Esophagus mucosa (tissue), 1 donor: ENCODE measurements around the gene INSYN2B. TPM values are rescaled to one million over a fixed set of nuclear protein-coding genes. Genes with fewer than 3 reads are reported as not detected.
"Not testable (repeated sequence)": the region's sequence is repeated elsewhere in the genome, so short reads cannot be mapped to it uniquely, and the experiment has no call there.

ENCODE experiments used
- ATAC-seq: fragments of 200-7000 bp; cut with Tn5 transposase; one replicate; pipeline ENCODE4 v1.9.1; 2020
- total RNA-seq: library from RNA; stranded (reverse); gene quantifications from one replicate; pipeline ENCODE4 v1.2.4, GENCODE V29; 2023
- donor health status: DM: yes; HTN: yes; CAD: no.

The INSYN2B gene
- total RNA-seq, 1 donor from 2014 or later = not detected

DNA sequence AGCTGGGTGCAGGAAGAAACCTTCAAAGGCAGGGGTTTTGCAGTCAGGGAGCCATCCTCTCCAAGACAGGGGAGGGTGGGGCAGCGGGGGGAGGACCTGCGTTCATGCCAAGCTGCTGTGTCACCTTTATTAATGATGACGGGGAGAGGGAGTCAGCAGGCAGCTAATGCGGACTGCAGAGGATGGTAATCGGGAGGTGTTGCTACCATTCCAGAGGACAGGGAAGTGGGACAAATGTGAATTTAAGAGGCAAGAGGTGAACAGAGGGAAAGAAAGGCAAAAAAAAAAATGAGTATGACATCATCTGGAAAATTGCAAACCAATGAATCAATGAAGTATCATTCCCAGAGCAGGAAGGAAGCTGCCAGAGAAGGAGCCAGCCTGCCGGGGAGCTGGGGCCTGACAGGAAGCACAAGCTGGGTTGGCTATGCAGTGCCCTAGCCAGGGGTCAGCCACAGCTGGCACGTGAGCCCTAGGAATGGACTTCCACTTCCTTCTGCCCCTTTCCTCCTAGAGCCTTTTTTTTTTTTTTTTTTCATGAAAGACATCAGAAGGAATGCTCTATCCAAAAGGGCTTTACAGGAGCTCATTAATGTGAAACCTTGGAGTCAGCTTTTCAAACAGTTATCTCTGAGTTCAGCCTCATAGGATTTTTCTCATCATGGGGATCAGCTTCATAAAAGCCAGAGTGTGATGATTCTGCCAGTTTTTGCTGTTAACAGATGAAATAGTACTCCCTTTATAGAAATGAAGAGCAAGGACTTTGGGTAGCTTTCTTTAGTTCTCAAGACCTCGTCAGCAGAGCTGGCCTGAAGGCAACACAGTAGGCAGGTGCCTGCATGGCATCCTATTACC, 9.2 kb downstream of the INSYN2B start:
- peak; percentile 43 for ATAC-seq

GRCh38 chr5:169970339-169970738, 10.0 kb downstream of the INSYN2B start:
- no peak for ATAC-seq

DNA sequence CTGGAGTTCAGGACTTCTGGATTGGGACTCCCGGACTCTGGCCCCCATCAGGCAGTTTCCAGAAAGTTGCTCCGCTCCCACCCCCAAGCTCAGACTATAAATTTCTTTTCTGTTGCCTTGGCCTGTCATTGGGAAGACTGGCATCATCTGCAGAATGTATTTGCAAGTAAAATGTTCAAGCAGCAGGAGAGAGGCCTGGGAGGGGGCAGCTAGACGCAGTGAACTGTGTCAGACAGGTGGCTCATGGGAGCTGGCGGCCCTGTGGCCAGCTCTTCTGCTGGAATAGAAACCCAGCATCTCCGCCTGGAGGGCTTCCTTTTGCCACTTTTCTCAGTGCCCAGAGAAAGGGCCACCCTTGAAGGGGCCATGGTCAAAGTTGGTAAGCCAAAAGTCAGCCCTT, 16.0 kb downstream of the INSYN2B start:
- ATAC-seq = no peak

DNA sequence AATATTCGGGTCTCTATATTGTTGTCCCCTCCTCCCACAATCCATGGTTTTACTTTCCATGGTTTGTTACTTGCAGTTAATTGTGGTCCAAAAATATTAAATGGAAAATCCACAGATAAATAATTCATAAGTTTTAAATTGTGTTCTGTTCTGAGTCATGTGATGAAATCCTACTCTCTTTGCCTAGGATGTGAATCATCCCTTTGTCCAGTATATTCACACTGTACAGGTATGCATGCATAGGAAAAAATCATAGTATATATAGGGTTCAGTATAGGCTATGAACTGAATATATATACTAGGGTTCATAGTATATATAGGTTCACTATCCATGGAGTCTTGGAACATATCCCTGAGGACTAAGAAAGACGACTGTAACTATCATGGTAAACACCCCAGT, 19.6 kb downstream of the INSYN2B start:
- ATAC-seq = no peak

- ATAC-seq = no peak
Measured at GRCh38 chr5:169958278-169958677, 22.0 kb downstream of the INSYN2B start.

DNA sequence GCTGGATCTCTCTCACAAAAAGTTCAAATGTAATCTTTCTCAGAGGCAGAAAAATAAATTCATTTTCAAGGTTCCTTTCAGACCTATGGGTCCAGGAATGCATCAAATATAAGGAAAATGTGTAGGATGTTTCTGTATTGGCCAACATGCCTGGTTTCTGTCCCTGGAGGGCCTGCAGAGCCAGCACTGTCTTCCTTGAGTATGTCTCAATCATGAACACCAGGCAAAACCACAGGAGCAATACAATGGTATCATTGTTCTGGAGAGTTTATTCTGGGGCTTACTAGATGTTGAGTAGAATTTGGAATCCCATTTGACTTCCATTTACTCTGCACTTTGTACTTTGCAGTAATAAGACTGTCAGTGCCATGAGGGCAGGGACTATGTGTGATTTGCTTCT, 23.5 kb downstream of the INSYN2B start:
- ATAC-seq = no peak

- no peak for ATAC-seq
Measured at GRCh38 chr5:169956126-169956525, 24.2 kb downstream of the INSYN2B start.

- no peak for ATAC-seq
Measured at GRCh38 chr5:169954786-169955185, 25.5 kb downstream of the INSYN2B start.

- ATAC-seq = not testable (repeated sequence)
Measured at GRCh38 chr5:169953196-169953595, 27.1 kb downstream of the INSYN2B start.

DNA sequence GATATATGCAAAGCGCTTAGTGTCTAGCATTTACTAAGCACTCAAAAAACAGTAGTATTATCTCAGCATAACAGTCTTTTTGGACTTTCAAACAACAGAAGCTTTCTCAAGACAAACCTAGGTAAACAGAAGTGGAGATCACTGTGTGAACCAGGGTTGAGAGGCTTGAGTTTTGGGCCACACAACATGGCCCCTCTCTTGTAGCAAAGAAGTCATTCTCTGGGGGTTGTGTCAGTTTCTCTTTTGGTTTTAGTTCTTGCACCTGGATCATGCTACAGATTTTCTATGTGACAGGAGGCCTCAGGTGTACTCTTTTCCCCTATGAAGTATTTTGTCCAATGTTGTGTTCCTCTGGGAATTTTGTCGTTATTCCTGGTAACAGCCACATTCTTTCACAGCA, 30.0 kb downstream of the INSYN2B start:
- ATAC-seq = no peak

DNA sequence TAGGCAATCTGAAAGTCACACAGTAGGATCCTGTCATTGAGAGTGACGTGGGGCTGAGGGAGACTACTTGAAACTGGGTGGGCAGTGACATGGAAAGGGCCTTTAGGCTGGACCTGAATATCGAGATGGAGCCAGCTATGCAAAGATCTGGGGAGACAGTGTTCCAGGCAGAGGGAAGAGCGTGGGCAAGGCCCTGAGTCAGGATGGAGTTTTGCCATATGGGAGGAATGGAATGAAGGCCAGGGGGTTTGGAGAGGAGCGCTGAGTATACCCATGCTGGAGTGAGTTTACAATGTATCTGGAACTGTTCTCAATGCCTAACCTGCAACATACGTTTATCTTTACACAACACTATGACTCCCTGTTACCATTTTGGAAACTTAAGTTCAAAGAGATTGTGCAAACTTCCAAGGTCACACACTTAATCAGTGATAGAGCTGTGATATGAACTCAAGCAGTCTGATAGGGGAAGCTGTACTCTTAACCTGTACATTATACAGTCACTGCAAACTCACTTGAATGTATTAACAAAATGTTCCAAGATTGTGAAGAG, 33.5 kb downstream of the INSYN2B start:
- no peak for ATAC-seq

- peak; percentile 31 for ATAC-seq
Measured at GRCh38 chr5:169945831-169946261, 34.4 kb downstream of the INSYN2B start.

DNA sequence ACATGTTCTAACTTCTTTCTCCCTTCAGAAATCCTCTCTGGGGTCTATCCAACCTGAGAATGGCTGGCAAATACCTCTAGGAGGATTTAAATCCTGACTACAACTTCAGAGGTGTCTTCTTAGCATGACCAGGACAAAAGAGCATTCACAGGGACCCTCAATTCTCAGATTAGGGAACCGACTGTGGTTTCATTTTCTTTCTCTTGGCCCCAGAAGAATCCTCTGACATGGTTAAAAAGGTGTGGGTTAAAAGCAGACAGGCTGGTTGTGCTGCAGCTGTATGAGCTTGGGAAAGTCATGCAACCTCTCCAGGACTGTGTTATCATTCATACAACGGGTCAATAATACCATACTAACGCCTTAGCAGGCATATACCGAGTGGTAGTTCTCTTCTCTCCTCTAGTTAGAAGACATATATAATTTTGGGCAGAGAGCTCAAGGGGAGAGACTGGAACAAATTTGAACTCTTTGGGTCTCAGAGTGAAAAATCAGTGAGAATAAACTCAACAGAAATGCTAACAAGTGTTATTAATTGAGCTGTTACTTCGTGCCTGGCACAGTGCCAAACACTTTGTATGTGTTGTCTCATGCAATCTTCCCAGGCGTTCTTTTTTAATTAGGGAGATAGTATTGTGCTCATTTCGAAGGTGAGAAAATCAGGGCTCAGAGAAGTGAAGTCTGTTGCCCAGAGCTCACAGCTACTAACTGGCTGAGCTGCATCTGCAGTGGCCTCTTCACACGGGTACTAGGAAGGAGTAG, 35.2 kb downstream of the INSYN2B start:
- no peak for ATAC-seq

- ATAC-seq = peak; percentile 64
Measured at GRCh38 chr5:169944115-169944514, 36.2 kb downstream of the INSYN2B start.

- no peak for ATAC-seq
Measured at GRCh38 chr5:169943026-169943425, 37.3 kb downstream of the INSYN2B start.

DNA sequence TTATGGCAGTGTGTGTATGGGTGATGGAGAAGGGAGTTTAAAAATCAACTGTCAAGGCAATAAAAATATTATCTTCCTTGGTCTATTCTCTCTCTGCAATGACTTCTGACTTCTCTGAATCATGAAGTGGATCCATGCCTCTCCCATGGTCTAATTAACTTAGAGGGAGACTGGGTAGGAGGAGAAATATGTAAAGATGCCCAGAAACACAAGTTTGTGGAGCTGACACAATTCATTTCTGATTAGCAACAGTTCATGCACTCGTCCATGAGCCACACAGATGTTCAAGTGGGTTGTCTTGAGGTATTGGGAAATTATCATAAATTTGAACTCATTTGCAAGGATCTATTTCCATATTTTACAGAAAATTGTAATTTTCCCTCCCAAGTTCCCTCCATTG, 38.1 kb downstream of the INSYN2B start:
- ATAC-seq = no peak

- ATAC-seq = no peak
Measured at GRCh38 chr5:169941542-169941941, 38.8 kb downstream of the INSYN2B start.

DNA sequence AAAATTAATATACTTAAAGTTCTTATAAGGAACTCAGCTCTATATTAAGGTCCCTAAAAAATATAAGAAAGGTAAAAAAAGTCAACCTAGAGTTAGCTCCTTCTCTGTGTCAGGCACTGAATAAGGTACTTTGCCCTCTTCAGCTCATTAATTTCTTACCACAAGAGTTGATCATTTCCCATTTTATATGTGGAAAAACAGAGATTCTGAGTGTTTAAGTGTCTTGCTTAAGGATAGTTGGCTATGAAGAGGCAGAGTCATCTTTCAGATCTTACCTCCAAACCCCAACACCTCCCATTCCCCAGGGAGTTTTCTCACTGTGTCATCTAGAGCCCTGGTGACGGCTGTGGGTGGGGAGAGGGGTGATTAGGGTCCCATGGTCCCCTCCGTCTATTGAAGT, 40.6 kb downstream of the INSYN2B start:
- no peak for ATAC-seq

DNA sequence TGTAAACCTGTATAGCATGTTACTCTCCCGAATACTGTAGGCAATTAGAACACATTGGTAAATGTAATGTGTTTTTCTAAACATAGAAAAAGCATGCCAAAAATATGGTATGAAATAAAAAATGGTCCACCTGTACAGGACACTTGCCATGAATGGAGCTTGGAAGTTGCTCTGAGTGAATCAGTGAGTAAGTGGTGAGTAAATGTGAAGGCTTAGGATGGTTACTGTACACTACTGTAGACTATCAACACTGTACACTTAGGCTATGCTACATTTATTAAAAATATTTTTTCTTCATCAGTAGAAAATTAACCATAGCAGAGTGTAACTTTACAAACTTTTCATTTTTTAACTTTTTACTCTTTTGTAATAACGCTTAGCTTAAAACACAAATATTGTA, 41.9 kb downstream of the INSYN2B start:
- ATAC-seq = no peak

GRCh38 chr5:169935762-169936161, 44.5 kb downstream of the INSYN2B start:
- ATAC-seq = no peak

- no peak for ATAC-seq
Measured at GRCh38 chr5:169934990-169935389, 45.3 kb downstream of the INSYN2B start.

DNA sequence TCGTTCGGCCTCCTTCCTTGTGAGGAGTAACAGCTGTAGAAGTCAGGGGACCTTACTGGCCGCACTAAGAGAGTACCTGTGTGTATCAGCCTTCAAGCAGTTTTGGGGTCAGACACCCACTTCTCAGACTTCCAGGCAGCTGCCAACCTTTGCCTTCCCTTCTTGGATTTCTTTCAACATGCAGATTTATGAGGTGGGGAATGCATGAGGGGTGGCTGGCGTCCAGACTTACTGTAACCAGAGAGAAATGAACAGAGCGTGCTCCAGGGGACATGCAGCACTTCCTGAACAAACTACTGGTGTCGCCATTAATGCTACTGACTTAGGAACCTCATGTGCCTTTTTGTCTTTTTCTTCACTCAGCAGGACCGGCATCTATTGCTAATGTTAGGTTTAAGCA, 46.7 kb downstream of the INSYN2B start:
- no peak for ATAC-seq

- no peak for ATAC-seq
Measured at GRCh38 chr5:169933127-169933526, 47.2 kb downstream of the INSYN2B start.

GRCh38 chr5:169923988-169924387, 56.3 kb downstream of the INSYN2B start:
- no peak for ATAC-seq
